Measurements from ENCODE around the gene PLEKHA6. TPM values are rescaled to one million over a fixed set of nuclear protein-coding genes. Genes with fewer than 3 reads are reported as not detected.

Gene PLEKHA6
- 10 to 100 TPM; 18.1 to 25.7 TPM for total RNA-seq

GRCh38 chr1:204359474-204360255 is at the start of gene PLEKHA6:
PLEKHA6 (minus strand) TSS chr1:204359929; CDS start chr1:204273727, 86,202 bp downstream.
- H3K4me3 ChIP-seq, result no peak within 1 kb of the TSS
- no peak for DNase-seq (ENCODE audit: low spot score)
- TF ChIP-seq CTCF (IDR thresholded peaks at IDR 0.05), result peak in 1 of 2 donors; percentile 46
- peaks cover 0 to 53% of the 10 kb centered on the region in 2 donors for H3K4me1 ChIP-seq
- no peaks in the 10 kb centered on the region for H3K27me3 ChIP-seq
- no peak within 1 kb of the TSS for H3K27ac ChIP-seq
- H3K36me3 ChIP-seq, result no peaks in the 10 kb centered on the region
- no peaks in the 10 kb centered on the region for H3K9me3 ChIP-seq

GRCh38 chr1:204409123-204409522 is 49.4 kb upstream of the PLEKHA6 start:
- peak overlapping the region; percentile 80 to 94 for H3K4me3 ChIP-seq
- peaks cover 0 to 33% of the 10 kb centered on the region in 2 donors for H3K4me1 ChIP-seq
- no peak for DNase-seq (ENCODE audit: low spot score)
- H3K36me3 ChIP-seq, result peaks cover 16% of the 10 kb centered on the region
- no peaks in the 10 kb centered on the region for H3K27me3 ChIP-seq
- H3K9me3 ChIP-seq, result no peaks in the 10 kb centered on the region
- no peak for TF ChIP-seq CTCF (IDR thresholded peaks at IDR 0.05)
- peak overlapping the region; percentile 97 to 99 for H3K27ac ChIP-seq

DNA sequence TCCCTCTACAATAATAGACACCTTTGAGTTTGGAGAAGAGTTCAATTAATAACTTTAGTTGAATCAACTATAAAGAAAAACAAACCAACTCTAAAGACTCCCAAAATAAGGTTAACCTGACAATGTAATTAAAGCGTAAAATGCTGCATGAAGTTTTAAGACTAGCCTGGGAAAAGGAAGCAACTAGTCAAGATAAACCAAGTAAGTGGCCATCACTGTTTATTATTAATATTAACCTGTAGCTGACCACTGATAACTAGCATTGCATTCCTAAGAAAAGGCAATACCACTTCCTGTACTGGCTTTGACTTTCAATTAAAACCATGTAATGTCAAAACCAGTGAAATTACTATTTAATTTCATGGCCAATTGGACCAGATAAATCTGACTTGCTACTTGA is 48.9 kb upstream of the PLEKHA6 start:
- Histone ChIP-seq H3K36me3 (peaks cover 21% of the 10 kb centered on the region), H3K4me1 (peaks cover 0 to 33% of the 10 kb centered on the region in 2 donors), H3K9me3 (no peaks in the 10 kb centered on the region), H3K4me3 (peak overlapping the region; percentile 80 to 94), H3K27ac (peak overlapping the region; percentile 40 to 97), H3K27me3 (no peaks in the 10 kb centered on the region)
- no peak for TF ChIP-seq CTCF (IDR thresholded peaks at IDR 0.05)
- DNase-seq (ENCODE audit: low spot score), result no peak

- peak overlapping the region; percentile 40 to 97 for H3K27ac ChIP-seq
- no peaks in the 10 kb centered on the region for H3K9me3 ChIP-seq
- H3K27me3 ChIP-seq, result no peaks in the 10 kb centered on the region
- DNase-seq (ENCODE audit: low spot score), result peak; percentile 89
- H3K4me3 ChIP-seq, result peak overlapping the region; percentile 80 to 94
- no peak for TF ChIP-seq CTCF (IDR thresholded peaks at IDR 0.05)
- peaks cover 0 to 33% of the 10 kb centered on the region in 2 donors for H3K4me1 ChIP-seq
- peaks cover 26% of the 10 kb centered on the region for H3K36me3 ChIP-seq
Measured at GRCh38 chr1:204408074-204408507, 48.4 kb upstream of the PLEKHA6 start.

DNA sequence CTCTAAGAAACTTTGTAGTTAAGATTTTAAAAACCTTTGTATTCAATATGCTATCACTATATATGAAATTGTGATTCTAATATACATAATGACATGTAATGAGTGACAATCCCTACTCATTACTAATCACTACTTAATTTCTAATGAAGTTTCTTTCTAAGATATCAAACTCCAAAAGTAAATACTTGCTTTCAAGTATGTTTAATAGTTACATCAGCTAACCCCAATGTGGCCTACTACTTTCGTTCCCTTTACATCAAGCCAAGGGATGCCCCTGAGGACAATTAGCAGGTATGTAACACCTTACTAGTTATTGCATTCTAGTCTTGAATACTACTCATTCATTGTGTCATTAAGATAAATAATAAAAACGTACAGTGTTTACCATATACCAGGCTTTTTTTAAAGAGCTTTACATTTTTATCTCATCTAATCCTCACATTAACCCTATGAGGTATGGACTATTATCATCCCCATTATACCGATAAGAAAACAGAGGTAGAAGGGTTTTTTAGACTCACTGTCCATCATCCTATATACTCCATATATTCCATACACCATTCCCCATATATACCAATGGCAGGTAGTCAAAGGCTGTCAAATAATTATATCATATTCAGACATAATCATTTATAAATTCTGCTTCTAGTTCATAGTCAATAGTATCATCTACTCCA is 47.7 kb upstream of the PLEKHA6 start:
- H3K4me3 ChIP-seq, result peak overlapping the region; percentile 80 to 94
- DNase-seq (ENCODE audit: low spot score), result no peak
- peak overlapping the region; percentile 40 to 97 for H3K27ac ChIP-seq
- peaks cover 33% of the 10 kb centered on the region for H3K36me3 ChIP-seq
- H3K9me3 ChIP-seq, result no peaks in the 10 kb centered on the region
- H3K27me3 ChIP-seq, result no peaks in the 10 kb centered on the region
- no peak for TF ChIP-seq CTCF (IDR thresholded peaks at IDR 0.05)
- peaks cover 0 to 33% of the 10 kb centered on the region in 2 donors for H3K4me1 ChIP-seq
